Testis (tissue), 2 donors: ENCODE data around the gene CRIP3.

Source experiments
- CTCF ChIP-seq, 3 experiments: fragments of 450-650 bp in 2 of 3; fragments of 200-600 bp in 1 of 3; sonication (generic) in 1 of 3; IDR thresholded peaks; one replicate each; pipeline ENCODE4 v1.5.1; 2016 to 2019; ENCODE audit warnings: antibody characterized with exemption in 3 of 3, mild to moderate bottlenecking in 2 of 3, moderate library complexity in 1 of 3
- POLR2A ChIP-seq: fragments of 450-650 bp; IDR thresholded peaks from one replicate; pipeline ENCODE4 v1.6.1; 2017; ENCODE audit warnings: antibody characterized with exemption, mild to moderate bottlenecking, moderate library complexity

- TF ChIP-seq POLR2A, result no peak
- TF ChIP-seq CTCF (IDR thresholded peaks at IDR 0.05), result no peak
These were observed 50.4 kb downstream of the CRIP3 start for GRCh38 chr6:43258180-43258579.
